Measurements from ENCODE around the gene RBMX. TPM values are rescaled to one million over a fixed set of nuclear protein-coding genes. Genes with fewer than 3 reads are reported as not detected.
A peak's percentile ranks its signal among the peaks of the same experiment; 100 is the strongest.

The RBMX gene
- total RNA-seq (2016; rRNA removed; fragmentation: Illumina TruSeq; extraction: Trizol) (254 and 303 TPM in 2 replicates), polyA plus RNA-seq (2011; rRNA removed) (95.2 and 114 TPM in 2 replicates), polyA minus RNA-seq (2011; rRNA and poly(A)+ RNA removed; ENCODE audit: low replicate concordance) (63.4 and 108 TPM in 2 replicates), Bru-seq, nascent RNA (percentile 98 among the genes with signal in this experiment), BruChase-seq, experiment 1, labeled RNA remaining after a 6-hour chase (percentile 99 among the genes with signal in this experiment), BruChase-seq, experiment 2, labeled RNA remaining after a 2-hour chase (percentile 98 among the genes with signal in this experiment)
- 34.9 and 37.6 TPM in 2 replicates for total RNA-seq (2016; cell fraction: cytosol; rRNA removed; fragmentation: Illumina TruSeq; extraction: Trizol; ENCODE audit: low read depth)
- total RNA-seq (2016; cell fraction: insoluble cytoplasmic fraction; rRNA removed; fragmentation: Illumina TruSeq; extraction: Trizol), result 248 and 273 TPM in 2 replicates
- total RNA-seq (2016; cell fraction: membrane; rRNA removed; fragmentation: Illumina TruSeq; extraction: Trizol), result 101 and 111 TPM in 2 replicates
- total RNA-seq (2016; cell fraction: nucleus; rRNA removed; fragmentation: Illumina TruSeq; extraction: Trizol), result 200 and 222 TPM in 2 replicates
- polyA plus RNA-seq (2011; cell fraction: cytosol; rRNA removed), result 92.9 and 101 TPM in 2 replicates
- 103 and 120 TPM in 2 replicates for polyA plus RNA-seq (2011; cell fraction: nucleus; rRNA removed)
- polyA plus RNA-seq (2012), result 128 and 171 TPM in 2 replicates
- polyA plus RNA-seq (2016; cell fraction: cytosol; fragmentation: Illumina TruSeq; extraction: Trizol; ENCODE audit: low read depth), result 36.0 and 39.5 TPM in 2 replicates
- 304 and 335 TPM in 2 replicates for polyA plus RNA-seq (2016; cell fraction: insoluble cytoplasmic fraction; fragmentation: Illumina TruSeq; extraction: Trizol; ENCODE audit: low read depth)
- 78.9 and 89.0 TPM in 2 replicates for polyA plus RNA-seq (2016; cell fraction: membrane; fragmentation: Illumina TruSeq; extraction: Trizol; ENCODE audit: low read depth)
- polyA plus RNA-seq (2016; cell fraction: nucleus; fragmentation: Illumina TruSeq; extraction: Trizol; ENCODE audit: insufficient read depth, low read depth), result 279 and 282 TPM in 2 replicates
- polyA minus RNA-seq (2011; cell fraction: cytosol; rRNA and poly(A)+ RNA removed), result 110 and 111 TPM in 2 replicates
- polyA minus RNA-seq (2011; cell fraction: nucleus; rRNA and poly(A)+ RNA removed), result 119 and 149 TPM in 2 replicates
- long read RNA-seq, experiment 1, transcript RBMX-201 (9 exons, 2,012 nt), result major isoform, 306 of 346 reads
- long read RNA-seq, experiment 1, partial matches to known transcripts, result 14 of 346 reads
- long read RNA-seq, experiment 1, other reads (novel, unspliced or antisense), result 26 of 346 reads
- long read RNA-seq, experiment 2, transcript RBMX-201 (9 exons, 2,012 nt), result major isoform, 169 of 336 reads
- long read RNA-seq, experiment 2, transcript RBMX-205 (3 exons, 2,041 nt), result minor isoform, 8 of 336 reads
- long read RNA-seq, experiment 2, partial matches to known transcripts, result 33 of 336 reads
- long read RNA-seq, experiment 2, other reads (novel, unspliced or antisense), result 125 of 336 reads

- ChIA-PET POLR2A (interaction anchor here (0.6 to 1.8 kb wide), 12 partner anchors 10 to 383 kb away, joined by 3 to 24 read pairs (median 4); partner anchors contain the start of gene HTATSF1), CTCF (ENCODE audit: low intra/inter-chr PET ratio, low total read pairs) (no interaction called here)
- FAIRE-seq, result peak; percentile 76
- H3K4me2 ChIP-seq (ENCODE audit: low read depth, low read length), result peak within 1 kb of the TSS; percentile 61
- peak within 1 kb of the TSS; percentile 89 for H3K27ac ChIP-seq (ENCODE audit: extremely low read length, insufficient read depth, low read length)
- peaks cover 10% of the 10 kb centered on the region; the same call in 1 of the 2 replicates for H3K4me1 ChIP-seq (ENCODE audit: insufficient read depth, low read length)
- peaks cover 28% of the 10 kb centered on the region for H3K79me2 ChIP-seq (ENCODE audit: insufficient read depth, low read length)
- BruUV-seq (replicated peaks), result no TSS peak
- peak within 1 kb of the TSS; percentile 79 to 92 (median 87) for H3K4me3 ChIP-seq (replicated peaks in 1 of 3; ENCODE audit: insufficient read depth in 1 of 3, low read depth in 2 of 3, low read length in 3 of 3)
- no peaks in the 10 kb centered on the region for H3K9me3 ChIP-seq (ENCODE audit: low read length)
- in situ Hi-C loops (cut with HindIII; ENCODE audit: extremely low pct_ligation_motif_present, low pct_unique_long_range_greater_than_20kb) (no loop called here), intact Hi-C loops (cut with micrococcal nuclease; ENCODE audit: unreplicated experiment) (loop anchor here (2.0 kb wide), 1 partner anchor 26 kb away; no protein-coding TSS in a partner anchor)
- no peak within 1 kb of the TSS for H2AFZ ChIP-seq (ENCODE audit: low read length)
- WGBS (ENCODE audit: low lambda C conversion rate), result 2% methylated on average over 9 of the region's 34 CpGs
- peak; percentile 96 for ATAC-seq
- no peaks in the 10 kb centered on the region; the same call in 1 of the 2 replicates for H4K20me1 ChIP-seq (ENCODE audit: insufficient read depth, low read length)
- peak within 1 kb of the TSS; percentile 86 for H3K9ac ChIP-seq (ENCODE audit: insufficient read depth, low read depth, low read length)
- peaks cover 3 to 12% of the 10 kb centered on the region in 2 experiments; a peak in 4 of 5 replicates for H3K36me3 ChIP-seq (replicated peaks in 1 of 2; ENCODE audit: control insufficient read depth in 1 of 2, insufficient read depth in 2 of 2, low read length in 2 of 2)
- DNase-seq (ENCODE audit: low spot score), result peak; percentile 84
- no peaks in the 10 kb centered on the region; a peak in 1 of 5 replicates for H3K27me3 ChIP-seq (ENCODE audit: control insufficient read depth in 1 of 2, insufficient read depth in 2 of 2, low read length in 2 of 2)
- TF ChIP-seq ARID2 (CRISPR knock-in tag; IDR thresholded peaks at IDR 0.05; ENCODE audit: borderline replicate concordance) (no peak), PPARG (CRISPR knock-in tag; conservative IDR thresholded peaks at IDR 0.05) (no peak; the same call in 1 of the 2 replicates), ZNF788 (CRISPR knock-in tag; IDR thresholded peaks at IDR 0.05; ENCODE audit: borderline replicate concordance) (peak; percentile 67; the same call in 1 of the 2 replicates), ZBTB38 (CRISPR knock-in tag; IDR thresholded peaks at IDR 0.05) (no peak), NFE2 (CRISPR knock-in tag; IDR thresholded peaks at IDR 0.05) (no peak), MAFF (IDR thresholded peaks at IDR 0.05; ENCODE audit: low read depth, low read length) (no peak), MTF1 (CRISPR knock-in tag; IDR thresholded peaks at IDR 0.05) (no peak), ZNF660 (CRISPR knock-in tag; IDR thresholded peaks at IDR 0.05; ENCODE audit: borderline replicate concordance, low read depth) (no peak), ZNF446 (CRISPR knock-in tag; IDR thresholded peaks at IDR 0.05) (no peak)
- TF ChIP-seq, protein P1, sequence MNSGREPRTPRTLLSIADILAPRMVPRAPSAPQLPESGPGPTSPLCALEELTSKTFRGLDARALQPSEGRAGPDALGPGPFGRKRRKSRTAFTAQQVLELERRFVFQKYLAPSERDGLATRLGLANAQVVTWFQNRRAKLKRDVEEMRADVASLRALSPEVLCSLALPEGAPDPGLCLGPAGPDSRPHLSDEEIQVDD (CRISPR knock-in tag; IDR thresholded peaks at IDR 0.05; ENCODE audit: borderline replicate concordance), result no peak
- TF ChIP-seq, protein P2, sequence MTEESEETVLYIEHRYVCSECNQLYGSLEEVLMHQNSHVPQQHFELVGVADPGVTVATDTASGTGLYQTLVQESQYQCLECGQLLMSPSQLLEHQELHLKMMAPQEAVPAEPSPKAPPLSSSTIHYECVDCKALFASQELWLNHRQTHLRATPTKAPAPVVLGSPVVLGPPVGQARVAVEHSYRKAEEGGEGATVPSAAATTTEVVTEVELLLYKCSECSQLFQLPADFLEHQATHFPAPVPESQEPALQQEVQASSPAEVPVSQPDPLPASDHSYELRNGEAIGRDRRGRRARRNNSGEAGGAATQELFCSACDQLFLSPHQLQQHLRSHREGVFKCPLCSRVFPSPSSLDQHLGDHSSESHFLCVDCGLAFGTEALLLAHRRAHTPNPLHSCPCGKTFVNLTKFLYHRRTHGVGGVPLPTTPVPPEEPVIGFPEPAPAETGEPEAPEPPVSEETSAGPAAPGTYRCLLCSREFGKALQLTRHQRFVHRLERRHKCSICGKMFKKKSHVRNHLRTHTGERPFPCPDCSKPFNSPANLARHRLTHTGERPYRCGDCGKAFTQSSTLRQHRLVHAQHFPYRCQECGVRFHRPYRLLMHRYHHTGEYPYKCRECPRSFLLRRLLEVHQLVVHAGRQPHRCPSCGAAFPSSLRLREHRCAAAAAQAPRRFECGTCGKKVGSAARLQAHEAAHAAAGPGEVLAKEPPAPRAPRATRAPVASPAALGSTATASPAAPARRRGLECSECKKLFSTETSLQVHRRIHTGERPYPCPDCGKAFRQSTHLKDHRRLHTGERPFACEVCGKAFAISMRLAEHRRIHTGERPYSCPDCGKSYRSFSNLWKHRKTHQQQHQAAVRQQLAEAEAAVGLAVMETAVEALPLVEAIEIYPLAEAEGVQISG (CRISPR knock-in tag; IDR thresholded peaks at IDR 0.05), result peak; percentile 69
Observed at GRCh38 chrX:136880452-136881013, at the start of gene RBMX. Gene RBMX (minus strand): TSS chrX:136880725. CDS start chrX:136879427, 1,298 bp downstream.

Measured in HepG2 (cell line).